ENCODE results near the gene MAL. TPM values are rescaled to one million over a fixed set of nuclear protein-coding genes. Genes with fewer than 3 reads are reported as not detected.

The MAL gene
- total RNA-seq, 6 donors from 2014 or later, result 3.7 to 13.0 (median 5.0) TPM; not detected in 1

- 38 to 73% methylated on average over 3 to 10 of the region's 10 CpGs for WGBS, 2 donors
- no peak for DNase-seq
Observed at GRCh38 chr2:95010126-95010525, 15.4 kb upstream of the MAL start.

GRCh38 chr2:95010718-95011117, 14.8 kb upstream of the MAL start:
- TF ChIP-seq EP300 (IDR thresholded peaks at IDR 0.05) (no peak), POLR2A (IDR thresholded peaks at IDR 0.05) (no peak), POLR2AphosphoS5 (IDR thresholded peaks at IDR 0.05) (no peak), CTCF (IDR thresholded peaks at IDR 0.05) (no peak)
- Histone ChIP-seq H3K27ac (no peak overlapping the region), H3K9me3 (no peaks in the 10 kb centered on the region), H3K4me1 (no peaks in the 10 kb centered on the region), H3K27me3 (no peaks in the 10 kb centered on the region), H3K36me3 (no peaks in the 10 kb centered on the region), H3K4me3 (no peak overlapping the region)
- DNase-seq, result no peak
- 88 to 95% methylated on average over 7 to 9 of the region's 9 CpGs for WGBS, 2 donors
- ATAC-seq (ENCODE audit: low FRiP score in 2 of 2), result no peak

More at GRCh38 chr2:95010126-95010525, 15.4 kb upstream of the MAL start:
- no peaks in the 10 kb centered on the region for H3K9me3 ChIP-seq
- H3K4me1 ChIP-seq, result no peaks in the 10 kb centered on the region
- ATAC-seq (ENCODE audit: low FRiP score in 2 of 2), result no peak
- H3K4me3 ChIP-seq, result no peak overlapping the region
- no peaks in the 10 kb centered on the region for H3K27me3 ChIP-seq
- TF ChIP-seq CTCF (IDR thresholded peaks at IDR 0.05) (no peak), POLR2A (IDR thresholded peaks at IDR 0.05) (no peak), POLR2AphosphoS5 (IDR thresholded peaks at IDR 0.05) (no peak), EP300 (IDR thresholded peaks at IDR 0.05) (no peak)
- H3K27ac ChIP-seq, result no peak overlapping the region
- no peaks in the 10 kb centered on the region for H3K36me3 ChIP-seq

GRCh38 chr2:95012881-95013550, 12.5 kb upstream of the MAL start:
- Histone ChIP-seq H3K36me3 (no peaks in the 10 kb centered on the region), H3K9me3 (no peaks in the 10 kb centered on the region), H3K4me1 (no peaks in the 10 kb centered on the region), H3K27ac (no peak overlapping the region), H3K4me3 (no peak overlapping the region), H3K27me3 (no peaks in the 10 kb centered on the region)
- TF ChIP-seq EP300 (IDR thresholded peaks at IDR 0.05) (no peak), POLR2AphosphoS5 (IDR thresholded peaks at IDR 0.05) (no peak), CTCF (IDR thresholded peaks at IDR 0.05) (no peak)
- ATAC-seq (ENCODE audit: low FRiP score in 2 of 2), result no peak
- WGBS, 2 donors, result 67 to 82% methylated on average over 10 of the region's 10 CpGs
- no peak for DNase-seq

GRCh38 chr2:95013726-95014125, 11.8 kb upstream of the MAL start:
- no peaks in the 10 kb centered on the region for H3K4me1 ChIP-seq
- ATAC-seq (ENCODE audit: low FRiP score in 2 of 2) (no peak), DNase-seq (no peak)
- H3K36me3 ChIP-seq, result no peaks in the 10 kb centered on the region
- no peaks in the 10 kb centered on the region for H3K9me3 ChIP-seq
- H3K4me3 ChIP-seq, result no peak overlapping the region
- WGBS, 2 donors, result 88 to 90% methylated on average over 6 of the region's 6 CpGs
- TF ChIP-seq POLR2A (IDR thresholded peaks at IDR 0.05), result no peak
- TF ChIP-seq POLR2AphosphoS5 (IDR thresholded peaks at IDR 0.05), result no peak
- TF ChIP-seq EP300 (IDR thresholded peaks at IDR 0.05), result no peak
- no peak for TF ChIP-seq CTCF (IDR thresholded peaks at IDR 0.05)
- no peaks in the 10 kb centered on the region for H3K27me3 ChIP-seq
- H3K27ac ChIP-seq, result no peak overlapping the region

GRCh38 chr2:95014126-95014708, 11.3 kb upstream of the MAL start:
- 66 to 75% methylated on average over 10 of the region's 10 CpGs for WGBS, 2 donors

More at GRCh38 chr2:95014126-95014708, 11.3 kb upstream of the MAL start:
- Histone ChIP-seq H3K36me3 (no peaks in the 10 kb centered on the region), H3K9me3 (no peaks in the 10 kb centered on the region), H3K27me3 (no peaks in the 10 kb centered on the region), H3K4me3 (no peak overlapping the region), H3K4me1 (peaks cover 0 to 1% (median under 1%) of the 10 kb centered on the region in 4 donors), H3K27ac (no peak overlapping the region)
- TF ChIP-seq POLR2A (IDR thresholded peaks at IDR 0.05) (no peak), POLR2AphosphoS5 (IDR thresholded peaks at IDR 0.05) (no peak), EP300 (IDR thresholded peaks at IDR 0.05) (no peak)
- DNase-seq (no peak), ATAC-seq (ENCODE audit: low FRiP score in 2 of 2) (no peak)

All from upper lobe of left lung (tissue), 6 donors.